ENCODE results near the gene WBP4.

DNA sequence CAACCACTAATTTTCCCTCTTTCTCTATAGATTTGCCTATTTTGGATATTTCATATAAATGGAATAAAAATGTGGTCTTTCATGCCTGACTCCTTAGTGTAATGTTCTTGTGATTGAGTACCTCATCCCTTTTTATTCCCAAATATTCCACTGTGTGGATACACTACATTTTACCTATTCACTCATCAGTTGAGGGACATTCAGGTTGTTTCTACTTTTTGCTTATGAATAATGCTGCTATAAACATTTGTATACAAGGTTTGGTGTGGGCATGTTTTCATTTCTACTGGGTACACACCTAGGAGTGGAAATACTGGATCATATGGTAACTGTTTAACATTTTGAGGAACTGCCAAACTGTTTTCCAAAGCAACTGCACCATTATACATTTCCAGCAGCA, 5.1 kb upstream of the WBP4 start:
- TF ChIP-seq, protein P1, sequence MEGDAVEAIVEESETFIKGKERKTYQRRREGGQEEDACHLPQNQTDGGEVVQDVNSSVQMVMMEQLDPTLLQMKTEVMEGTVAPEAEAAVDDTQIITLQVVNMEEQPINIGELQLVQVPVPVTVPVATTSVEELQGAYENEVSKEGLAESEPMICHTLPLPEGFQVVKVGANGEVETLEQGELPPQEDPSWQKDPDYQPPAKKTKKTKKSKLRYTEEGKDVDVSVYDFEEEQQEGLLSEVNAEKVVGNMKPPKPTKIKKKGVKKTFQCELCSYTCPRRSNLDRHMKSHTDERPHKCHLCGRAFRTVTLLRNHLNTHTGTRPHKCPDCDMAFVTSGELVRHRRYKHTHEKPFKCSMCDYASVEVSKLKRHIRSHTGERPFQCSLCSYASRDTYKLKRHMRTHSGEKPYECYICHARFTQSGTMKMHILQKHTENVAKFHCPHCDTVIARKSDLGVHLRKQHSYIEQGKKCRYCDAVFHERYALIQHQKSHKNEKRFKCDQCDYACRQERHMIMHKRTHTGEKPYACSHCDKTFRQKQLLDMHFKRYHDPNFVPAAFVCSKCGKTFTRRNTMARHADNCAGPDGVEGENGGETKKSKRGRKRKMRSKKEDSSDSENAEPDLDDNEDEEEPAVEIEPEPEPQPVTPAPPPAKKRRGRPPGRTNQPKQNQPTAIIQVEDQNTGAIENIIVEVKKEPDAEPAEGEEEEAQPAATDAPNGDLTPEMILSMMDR (IDR thresholded peaks at IDR 0.05) = no peak
- no peak for TF ChIP-seq POLR2A (IDR thresholded peaks at IDR 0.05)

Data from right lobe of liver (tissue), 4 donors.